Activated CD4-positive, alpha-beta T cell treated with anti-CD3 and anti-CD28 coated beads, Interleukin-2, Interleukin-6, amounts not matched to agents 100 ng/mL and 50 ng/mL, durations not matched to agents 16 hours and 8 hours (primary cell): ENCODE measurements around the gene RPL36.
A peak's percentile ranks its signal among the peaks of the same experiment; 100 is the strongest.
"Not testable (repeated sequence)": the region's sequence is repeated elsewhere in the genome, so short reads cannot be mapped to it uniquely, and the experiment has no call there.

Experiments
- DNase-seq: peaks from one replicate; pipeline ENCODE4 v3.0.0-alpha.2; 2020

Gene RPL36

DNA sequence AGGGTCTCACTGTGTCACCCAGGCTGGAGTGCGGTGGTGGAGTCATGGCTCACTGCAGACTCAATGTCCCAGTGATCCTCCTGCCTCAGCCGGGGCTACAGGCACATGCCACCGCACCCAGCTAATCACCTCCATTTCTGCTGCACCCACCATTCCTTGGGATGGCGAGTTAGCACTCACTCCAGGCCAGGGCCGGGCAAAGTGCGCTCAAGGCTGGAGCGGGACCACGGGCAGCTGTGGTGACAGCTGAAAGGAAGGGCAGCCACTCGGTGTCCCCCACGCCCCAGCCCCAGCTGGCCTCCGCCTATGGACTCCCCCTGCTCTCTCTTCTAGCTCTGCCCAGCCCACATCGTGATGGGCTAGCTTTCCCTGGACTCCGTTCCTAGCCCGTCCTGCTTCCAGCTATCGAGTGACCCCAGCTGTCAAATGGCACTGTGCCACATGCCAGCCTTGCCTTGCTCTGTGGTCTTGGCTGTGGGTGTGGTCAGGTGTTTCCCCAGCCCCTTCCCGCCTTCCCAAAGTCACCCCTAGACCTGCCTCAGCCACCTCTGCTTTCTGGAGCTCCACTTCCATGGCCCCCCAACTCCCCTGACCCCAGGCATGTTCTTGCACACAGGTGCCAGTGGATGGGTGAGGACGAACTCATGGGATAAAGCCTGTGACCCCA, 13.9 kb upstream of the RPL36 start:
- no peak for DNase-seq

DNA sequence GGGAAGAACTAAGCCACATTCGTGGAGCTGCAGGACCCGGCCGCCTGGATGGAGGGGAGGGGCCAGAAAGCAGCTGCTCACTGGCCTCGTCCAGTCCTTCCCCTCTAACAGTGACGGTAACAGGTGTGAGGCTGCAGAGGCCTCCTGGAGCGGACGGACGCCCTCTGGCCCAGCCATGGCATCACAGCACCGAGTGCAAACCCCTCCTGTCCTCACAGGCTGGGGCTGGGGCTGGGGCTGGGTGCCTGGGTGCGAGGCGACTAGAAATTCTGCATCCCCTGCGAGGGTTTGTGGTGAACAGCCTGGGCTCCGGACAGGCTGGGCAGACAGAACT, 13.4 kb upstream of the RPL36 start:
- DNase-seq = no peak

DNA sequence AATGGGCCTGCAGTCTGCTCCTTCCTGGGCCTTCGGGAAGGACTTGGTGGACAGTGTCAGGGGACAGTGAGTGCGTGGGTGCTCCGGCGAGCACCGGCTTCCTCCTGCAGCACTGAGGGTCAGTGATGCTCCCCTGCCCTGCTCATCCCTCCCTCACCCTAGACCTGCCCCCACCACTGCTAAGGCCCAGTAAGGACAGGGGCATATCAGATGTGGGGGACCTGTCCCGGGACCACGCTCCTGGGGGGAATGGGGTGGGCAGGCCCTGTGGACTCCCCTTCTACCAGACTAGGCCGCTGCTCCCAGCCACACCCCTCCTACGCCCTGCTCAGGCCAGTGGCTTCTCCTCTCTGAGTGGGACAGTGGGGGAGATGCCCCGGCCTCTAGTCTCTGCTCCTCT, 13.0 kb upstream of the RPL36 start:
- DNase-seq = no peak

DNA sequence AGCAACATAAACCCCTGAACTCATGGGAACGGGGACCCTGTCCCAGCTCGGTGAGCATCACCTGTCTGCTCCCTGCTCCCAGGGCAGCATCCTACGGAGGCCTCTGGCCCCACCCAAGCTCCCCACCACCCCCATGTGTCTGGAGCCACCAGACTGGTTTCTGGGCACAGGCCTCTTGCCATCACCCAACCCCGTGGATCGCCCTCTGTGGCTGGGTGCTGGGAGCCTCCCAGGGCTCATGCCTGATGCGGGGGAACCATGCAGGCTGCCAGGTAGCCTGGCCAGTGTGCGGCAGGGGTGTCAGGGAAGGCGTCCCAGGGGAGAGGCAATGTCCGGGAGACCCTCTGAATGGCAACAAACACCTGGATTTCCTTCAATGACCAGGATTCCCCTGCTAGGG, 12.5 kb upstream of the RPL36 start:
- no peak for DNase-seq

DNA sequence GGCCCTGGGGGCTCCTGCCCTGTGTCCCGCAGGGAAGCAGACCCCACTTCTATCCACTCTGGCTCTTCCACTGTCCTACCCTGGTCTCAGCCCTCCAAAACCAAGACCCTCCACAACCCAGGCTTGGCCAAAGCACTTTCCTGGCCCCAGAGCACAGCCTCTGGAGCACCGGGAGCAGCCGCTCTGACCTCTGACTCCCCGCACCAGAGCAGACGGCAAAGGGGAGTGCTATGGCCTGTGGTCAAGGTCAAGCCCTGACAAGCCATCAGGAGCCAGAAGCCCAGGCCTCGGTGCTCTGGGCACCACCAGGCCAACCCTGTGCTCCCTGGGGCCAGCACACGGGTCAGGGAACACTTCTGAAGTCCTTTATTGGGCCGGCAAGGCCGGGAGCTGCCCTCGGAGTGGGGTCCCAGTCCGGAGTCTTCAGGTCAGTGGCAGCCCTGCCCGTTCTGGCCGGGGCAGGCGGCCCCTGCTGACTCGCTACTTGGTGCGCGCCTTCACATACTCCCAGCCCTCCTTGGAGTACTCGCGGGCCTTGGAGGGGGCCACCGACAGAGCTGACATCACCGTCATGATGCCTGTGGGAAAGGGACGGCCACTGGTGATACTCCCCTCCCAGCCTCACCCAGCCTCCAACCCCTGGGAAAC, 11.9 kb upstream of the RPL36 start:
- no peak for DNase-seq

DNA sequence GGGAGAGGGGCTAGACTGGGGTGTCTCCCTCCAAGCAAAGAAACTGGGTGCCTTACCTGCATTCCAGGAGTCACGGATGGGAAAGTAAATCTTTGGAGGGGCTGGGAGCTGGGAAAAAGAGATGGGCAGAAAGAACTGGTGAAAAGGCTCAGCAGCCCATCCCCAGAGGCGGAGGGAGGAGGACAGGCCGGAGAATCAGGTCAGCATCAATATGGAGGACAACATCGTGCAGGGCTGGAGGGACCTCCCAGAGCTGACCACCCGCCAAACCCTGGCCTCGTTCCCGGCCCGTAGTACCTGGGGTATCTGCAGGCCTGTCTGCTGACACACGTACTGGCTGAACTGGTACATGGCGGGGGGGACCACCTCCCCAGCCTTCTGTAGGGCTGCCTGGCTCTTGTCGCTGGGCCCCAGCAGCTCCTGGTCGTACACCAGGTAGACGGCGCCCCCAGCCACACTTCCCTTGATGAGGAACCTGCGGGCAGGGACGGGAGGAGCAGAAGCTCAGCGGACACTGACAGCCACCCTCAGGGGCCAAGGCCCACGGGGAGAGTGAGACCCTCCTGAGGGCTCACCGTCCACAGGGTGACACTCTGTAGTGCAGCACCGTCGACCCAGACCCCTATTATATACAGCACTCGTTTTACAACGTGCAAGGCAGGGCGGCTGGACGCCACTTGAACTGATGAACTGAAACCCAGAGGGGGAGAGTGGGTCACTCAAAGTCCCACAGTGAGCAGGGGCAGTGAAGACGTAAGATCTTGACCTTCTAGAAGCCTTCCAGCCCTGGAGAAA, 10.6 kb upstream of the RPL36 start:
- no peak for DNase-seq

DNA sequence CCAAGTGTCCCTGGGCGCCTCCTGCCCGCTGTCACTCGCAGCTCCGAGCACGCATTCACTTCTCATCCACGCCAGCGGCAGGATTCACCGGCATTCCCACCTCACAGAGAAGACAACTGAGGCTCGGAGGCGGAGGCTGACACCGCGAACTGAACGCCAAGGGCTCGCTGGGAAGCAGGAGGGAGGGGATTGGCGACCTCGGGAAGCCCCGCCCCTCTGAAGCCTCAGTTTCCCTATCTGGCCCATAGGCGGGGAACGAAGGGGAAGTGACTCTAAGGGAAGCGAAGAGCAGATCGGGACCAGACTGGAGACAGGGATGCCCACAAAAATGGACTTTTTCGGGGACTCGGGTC, 10.0 kb upstream of the RPL36 start:
- DNase-seq = no peak

DNA sequence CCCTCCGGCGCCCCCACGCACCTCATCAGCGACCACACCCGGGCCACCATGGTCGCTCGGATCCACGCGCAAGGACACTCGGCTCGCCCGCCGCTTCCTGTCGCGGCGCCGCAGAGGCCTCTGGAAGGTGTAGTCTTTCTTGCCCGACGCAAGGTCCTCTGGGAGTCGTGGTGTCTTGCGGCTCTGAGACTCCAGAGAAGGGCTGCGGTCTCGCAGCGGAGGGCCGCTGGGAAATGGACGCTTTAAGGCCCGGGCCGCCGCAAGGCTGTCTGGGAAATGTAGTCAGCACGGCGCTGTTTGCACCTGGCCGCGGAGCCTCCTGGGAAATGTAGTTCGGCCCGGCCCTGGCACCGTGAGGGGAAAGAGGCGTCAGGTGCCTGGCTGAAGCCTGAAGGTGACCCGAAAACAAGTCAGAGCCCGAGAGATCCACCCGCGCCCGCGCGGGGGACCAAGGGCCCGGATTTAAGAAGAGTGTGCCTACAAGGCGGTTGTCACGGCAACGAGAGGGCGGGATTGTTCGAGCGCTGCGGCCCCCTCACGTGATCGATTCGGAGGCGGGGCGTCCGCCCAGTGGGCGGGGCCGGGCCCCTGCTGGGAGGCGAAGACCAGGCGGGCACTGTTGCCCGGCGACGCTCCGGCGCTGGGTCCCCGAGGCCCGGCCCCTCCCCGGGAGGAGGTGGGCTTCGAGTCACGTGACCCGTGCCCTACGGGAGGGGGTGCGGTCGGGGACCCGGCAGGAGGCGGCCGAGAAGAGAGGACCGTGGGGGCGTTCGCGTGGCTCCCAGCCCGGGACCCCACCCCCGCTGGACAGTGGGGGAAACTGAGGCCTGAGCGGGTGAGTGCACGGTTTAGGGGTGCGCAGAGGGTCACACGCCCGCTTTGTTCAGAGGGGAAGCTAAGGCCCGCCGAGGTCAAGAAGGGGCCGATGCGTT, 9.4 kb upstream of the RPL36 start, which contains the start of the genes HSD11B1L and MICOS13:
Gene HSD11B1L, plus strand, starts transcription at position 591 of the 932 bp plus-strand sequence. CDS start 3,806 bp downstream, outside the sequence.
Gene MICOS13, minus strand, starts transcription at position 80 of the 932 bp plus-strand sequence. Its CDS starts 30 bp downstream, at position 50.
- DNase-seq = peak; percentile 98

DNA sequence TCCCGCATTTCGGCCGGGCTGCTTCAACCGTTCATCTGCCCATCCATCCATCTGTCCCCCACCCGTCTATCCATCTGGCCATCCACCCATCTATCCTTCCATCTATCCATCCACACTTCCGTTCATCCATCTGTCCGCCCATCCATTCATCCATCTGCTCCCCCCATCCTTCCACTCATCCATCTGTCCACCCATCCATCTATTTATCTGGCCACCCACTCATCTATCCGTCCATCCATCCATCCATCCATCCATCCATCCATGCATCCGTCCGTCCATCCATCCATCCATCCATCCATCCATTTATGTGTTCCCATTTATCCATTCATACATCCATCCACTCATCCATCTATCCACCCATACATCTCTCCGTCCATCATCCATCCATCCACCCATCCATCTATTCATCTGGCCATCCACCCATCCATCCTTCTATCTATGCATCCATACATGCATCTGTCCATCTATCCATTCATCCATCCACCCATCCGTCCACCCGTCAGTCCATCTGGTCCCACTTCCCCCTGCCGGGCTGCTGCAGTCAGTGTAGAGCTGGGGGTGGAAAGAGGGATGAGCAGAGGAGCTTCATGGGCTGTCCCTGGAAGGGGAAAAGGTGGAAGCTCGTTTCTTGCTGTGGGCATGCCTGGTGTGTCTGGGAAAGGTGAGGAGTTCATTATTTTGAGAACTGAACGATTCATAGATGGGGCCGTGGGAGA, 8.5 kb upstream of the RPL36 start:
- DNase-seq = no peak

DNA sequence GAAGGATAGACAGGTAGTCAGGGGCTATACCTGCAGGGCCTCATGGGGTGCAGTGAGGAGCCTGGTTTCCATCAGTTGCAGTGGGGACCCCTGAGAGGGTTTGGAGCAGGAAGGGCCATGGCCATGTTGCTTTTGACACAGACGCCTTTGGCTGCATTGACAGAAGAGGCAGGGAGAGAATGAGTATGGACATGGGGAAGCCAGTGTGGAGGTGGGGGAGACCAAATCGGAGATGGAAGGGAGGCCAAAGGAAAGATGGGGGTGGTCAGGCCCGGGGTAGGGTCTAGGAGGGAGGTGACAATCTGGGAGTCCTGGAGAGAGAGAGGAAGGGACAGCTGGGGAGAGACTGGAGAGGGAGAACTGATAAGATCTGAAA, 8.0 kb upstream of the RPL36 start:
- DNase-seq = no peak

DNA sequence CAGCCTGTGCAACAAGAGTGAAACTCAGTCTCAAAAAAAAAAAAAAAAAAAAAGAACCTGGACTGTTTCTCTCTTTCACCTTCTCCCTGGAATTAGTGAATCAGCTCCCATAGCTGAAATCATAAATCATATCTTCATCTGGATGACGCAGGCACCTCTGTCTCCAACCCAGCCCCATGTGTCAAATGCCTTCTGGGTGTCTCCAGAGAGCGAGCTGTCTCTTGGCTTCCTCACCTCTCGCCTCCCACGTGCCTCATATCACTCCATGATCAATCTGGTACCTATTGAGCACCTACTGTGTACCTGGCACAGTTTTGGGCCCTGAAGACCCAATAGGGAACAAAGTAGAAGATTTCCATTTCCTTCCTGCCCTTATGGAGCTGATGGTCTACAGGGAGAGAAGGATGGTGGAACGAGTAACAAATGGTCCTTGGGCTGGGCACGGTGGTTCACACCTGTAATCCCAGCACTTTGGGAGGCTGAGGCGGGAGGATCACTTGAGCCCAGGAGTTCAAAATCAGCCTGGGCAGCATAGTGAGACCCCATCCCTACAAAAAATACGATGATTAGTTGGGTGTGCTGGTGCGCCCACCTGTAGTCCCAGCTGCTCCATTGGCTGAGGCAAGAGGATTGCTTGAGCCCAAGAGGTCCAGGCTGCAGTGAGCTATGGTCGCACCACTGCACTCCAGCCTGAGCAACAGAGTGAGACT, 6.8 kb upstream of the RPL36 start:
- no peak for DNase-seq

DNA sequence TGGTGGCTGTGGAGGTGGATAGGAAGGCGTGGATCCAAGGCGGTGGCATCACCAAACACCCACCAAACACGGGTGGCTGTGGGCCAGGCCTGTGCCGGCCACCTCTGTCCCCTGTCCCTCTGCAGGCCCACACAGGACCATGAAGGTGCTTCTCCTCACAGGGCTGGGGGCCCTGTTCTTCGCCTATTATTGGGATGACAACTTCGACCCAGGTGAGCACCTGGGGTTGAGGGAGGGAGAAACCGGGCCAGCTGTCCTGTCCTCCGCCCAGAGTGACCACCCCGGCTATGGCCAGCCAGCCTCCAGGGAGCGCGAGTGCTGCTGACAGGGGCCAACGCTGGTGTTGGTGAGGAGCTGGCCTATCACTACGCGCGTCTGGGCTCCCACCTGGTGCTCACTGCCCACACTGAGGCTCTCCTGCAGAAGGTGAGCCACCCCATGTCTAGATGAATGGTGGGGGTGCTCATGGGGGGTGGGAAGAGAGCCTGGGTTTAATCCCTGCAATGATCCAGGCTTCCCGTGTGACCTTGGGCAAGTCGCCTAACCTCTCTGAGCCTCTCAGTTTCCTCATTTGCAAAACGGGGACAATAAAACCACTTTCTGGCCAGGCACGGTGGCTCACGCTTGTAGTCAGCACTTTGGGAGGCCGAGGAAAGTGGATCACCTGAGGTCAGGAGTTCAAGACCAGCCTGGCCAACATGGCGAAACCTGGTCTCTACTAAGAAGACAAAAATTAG, 5.2 kb upstream of the RPL36 start:
- no peak for DNase-seq

DNA sequence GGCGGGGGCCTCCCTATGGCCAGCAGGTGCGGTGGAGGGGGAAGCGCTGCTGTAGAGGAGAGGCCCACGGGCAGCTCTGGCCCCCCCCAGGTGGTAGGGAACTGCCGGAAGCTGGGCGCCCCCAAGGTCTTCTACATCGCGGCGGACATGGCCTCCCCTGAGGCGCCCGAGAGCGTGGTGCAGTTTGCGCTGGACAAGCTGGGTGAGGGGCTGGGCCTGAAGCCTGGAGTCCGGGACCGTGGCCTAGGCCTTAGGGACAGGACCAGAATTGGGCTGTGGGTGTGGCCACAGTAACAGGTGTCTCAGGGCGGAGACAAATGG, 3.8 kb upstream of the RPL36 start:
- DNase-seq = no peak

DNA sequence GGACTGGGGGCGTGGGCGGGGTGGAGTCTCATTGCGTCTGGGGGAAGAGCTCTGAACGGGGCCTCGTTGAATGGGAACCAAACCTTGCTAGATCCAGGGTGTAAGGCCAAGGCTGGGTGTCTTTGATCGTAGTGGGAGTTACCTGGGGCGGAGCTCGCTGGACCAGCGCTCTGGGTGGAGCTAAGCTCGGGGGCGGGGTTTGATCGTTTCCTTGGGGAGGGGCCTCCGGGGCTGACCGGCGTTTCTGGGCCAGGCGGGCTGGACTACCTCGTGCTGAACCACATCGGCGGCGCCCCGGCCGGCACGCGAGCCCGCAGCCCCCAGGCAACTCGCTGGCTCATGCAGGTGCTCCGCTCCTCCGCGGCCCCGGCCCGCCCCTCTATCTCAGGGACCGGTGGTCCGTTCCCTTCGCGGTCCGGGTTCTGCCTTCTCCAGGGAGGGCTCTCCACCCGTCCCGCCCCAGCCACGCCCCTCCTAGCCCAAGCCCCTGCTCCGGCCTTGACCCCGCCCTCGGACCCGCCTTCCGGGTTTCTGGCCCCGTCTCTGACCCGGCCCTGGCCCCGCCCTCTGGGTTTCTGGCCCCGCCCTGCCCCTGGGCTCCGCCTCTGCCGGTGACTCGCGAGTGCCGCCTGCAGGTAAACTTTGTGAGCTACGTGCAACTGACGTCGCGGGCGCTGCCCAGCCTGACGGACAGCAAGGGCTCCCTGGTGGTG, 3.3 kb upstream of the RPL36 start:
- peak; percentile 100 for DNase-seq

DNA sequence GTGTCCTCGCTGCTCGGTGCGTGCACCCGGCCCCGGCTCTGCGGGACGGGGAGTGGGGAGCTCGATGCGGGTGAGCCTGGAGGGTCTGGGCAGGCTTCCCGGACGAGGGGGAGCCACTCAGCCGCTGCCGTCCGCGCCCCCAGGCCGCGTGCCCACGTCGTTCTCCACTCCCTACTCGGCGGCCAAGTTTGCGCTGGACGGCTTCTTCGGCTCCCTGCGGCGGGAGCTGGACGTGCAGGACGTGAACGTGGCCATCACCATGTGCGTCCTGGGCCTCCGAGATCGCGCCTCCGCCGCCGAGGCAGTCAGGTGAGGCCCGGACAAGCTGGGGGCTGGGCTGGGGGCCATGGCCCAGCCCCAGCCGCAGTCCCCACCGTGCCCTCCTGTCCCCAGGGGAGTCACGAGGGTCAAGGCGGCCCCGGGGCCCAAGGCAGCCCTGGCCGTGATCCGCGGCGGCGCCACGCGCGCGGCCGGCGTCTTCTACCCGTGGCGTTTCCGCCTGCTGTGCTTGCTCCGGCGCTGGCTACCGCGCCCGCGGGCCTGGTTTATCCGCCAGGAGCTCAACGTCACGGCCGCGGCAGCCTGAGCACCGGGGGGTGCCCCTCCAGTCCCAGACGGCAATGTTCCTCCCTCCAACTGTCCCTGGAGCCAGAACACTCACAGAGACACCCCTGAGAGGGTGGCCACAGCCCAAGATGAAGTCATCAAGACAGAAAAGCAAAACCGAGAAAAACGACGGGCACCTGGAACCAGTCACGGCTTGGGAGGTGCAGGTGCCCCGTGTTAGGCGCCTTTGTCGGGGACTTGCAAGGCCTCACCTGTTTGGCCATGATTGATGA, 2.5 kb upstream of the RPL36 start:
- no peak for DNase-seq

DNA sequence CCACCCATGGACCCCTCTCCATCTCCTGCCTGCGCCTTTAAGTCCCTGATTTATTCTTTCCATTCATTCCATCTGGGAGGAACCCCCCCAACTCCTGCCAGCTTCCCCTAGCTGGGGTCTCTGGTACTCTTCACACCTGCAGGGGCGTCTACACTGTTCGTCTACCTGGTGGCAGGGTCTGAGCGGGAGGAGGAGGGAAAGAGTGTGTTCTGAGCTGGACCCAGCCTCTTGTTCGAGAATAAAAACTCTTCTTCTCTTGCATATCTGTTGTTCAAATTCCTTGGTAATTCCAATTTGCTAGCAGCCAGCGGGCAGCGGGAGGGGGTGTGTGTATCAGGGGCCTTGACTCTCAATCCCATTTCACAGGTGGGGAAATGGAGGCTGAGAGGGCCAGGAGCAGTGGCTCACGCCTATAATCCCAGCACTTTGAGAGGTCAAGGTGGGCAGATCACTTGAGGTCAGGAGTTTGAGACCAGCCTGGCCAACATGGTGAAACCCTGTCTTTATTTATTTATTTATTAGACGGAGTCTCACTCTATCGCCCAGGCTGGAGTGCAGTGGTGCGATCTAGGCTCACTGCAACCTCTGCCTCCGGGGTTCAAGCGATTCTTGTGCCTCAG, 1.7 kb upstream of the RPL36 start:
- not testable (repeated sequence) for DNase-seq

DNA sequence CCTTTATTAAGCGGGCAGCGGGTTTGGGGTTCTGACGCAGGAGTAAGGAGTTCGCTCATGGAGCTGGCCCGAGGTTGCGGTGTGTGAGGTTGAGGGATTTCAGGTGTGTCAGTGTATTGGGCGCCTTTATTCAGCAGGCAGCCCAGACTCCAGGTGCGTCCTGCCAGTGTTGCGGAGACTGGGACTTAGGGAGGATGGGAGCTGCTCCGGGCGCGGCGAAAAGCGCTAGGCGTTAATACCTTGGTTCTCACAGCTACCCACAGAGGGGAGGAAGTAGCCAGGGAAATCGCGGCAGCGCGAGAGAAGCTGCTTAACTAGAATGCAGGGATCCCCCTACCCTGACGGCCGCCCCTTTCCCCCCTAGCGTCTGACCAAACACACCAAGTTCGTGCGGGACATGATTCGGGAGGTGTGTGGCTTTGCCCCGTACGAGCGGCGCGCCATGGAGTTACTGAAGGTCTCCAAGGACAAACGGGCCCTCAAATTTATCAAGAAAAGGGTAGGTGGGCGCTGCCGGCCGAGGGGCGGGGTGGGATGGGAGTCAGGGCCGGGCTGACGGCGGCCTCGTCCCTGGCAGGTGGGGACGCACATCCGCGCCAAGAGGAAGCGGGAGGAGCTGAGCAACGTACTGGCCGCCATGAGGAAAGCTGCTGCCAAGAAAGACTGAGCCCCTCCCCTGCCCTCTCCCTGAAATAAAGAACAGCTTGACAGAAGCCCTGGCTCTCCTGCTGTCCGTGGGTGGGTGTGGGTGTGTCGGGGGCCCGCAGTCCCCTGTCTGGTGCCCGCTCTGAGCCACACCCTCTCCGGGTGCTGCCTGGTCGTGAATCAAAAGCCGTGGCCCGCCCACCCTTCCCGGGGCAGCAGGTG, 1.1 kb downstream of the RPL36 start:
- peak; percentile 70 for DNase-seq
